ENCODE results near the gene MTHFSD. TPM values are rescaled to one million over a fixed set of nuclear protein-coding genes. Genes with fewer than 3 reads are reported as not detected.

MTHFSD gene
- polyA plus RNA-seq, 1 of the 3 experiments (the other 2 are of a cell fraction): 15.6 TPM

- Histone ChIP-seq H3F3A (replicated peaks; ENCODE audit: insufficient read depth) (no peaks in the 10 kb centered on the region), H3K4me1 (ENCODE audit: control insufficient read depth in 1 of 2, insufficient read depth in 2 of 2, low read depth in 1 of 2, low read length in 1 of 2) (no peaks in the 10 kb centered on the region), H3K79me2 (ENCODE audit: insufficient read depth) (no peaks in the 10 kb centered on the region), H3K9ac (no peak within 1 kb of the TSS), H4K20me1 (ENCODE audit: insufficient read depth) (0 out of 2 replicates have a peak, but pooled peaks cover 16% of the 10 kb centered on the region), H3K4me2 (peak within 1 kb of the TSS; percentile 74), H3K36me3 (replicated peaks in 1 of 2; ENCODE audit: control insufficient read depth in 1 of 2, insufficient read depth in 2 of 2, low read length in 1 of 2) (no peaks in the 10 kb centered on the region), H3K27me3 (ENCODE audit: insufficient read depth) (peaks cover 94% of the 10 kb centered on the region), H3K9me3 (no peaks in the 10 kb centered on the region), H2AFZ (ENCODE audit: low read depth) (no peak within 1 kb of the TSS), H3K4me3 (ENCODE audit: low read depth in 2 of 2, low read length in 1 of 2) (peak within 1 kb of the TSS; percentile 24 to 52; a peak in 3 of 4 replicates), H3K9me2 (no peaks in the 10 kb centered on the region), H3K27ac (ENCODE audit: low read depth in 2 of 2, low read length in 1 of 2) (no peak within 1 kb of the TSS)
- 2% methylated on average over 14 of the region's 89 CpGs for WGBS (ENCODE audit: low lambda C conversion rate)
- no peak for TF ChIP-seq SMC3 (IDR thresholded peaks at IDR 0.05; ENCODE audit: low read depth, low read length)
- POLR2A ChIA-PET: no interaction called here
- no peak for DNase-seq
- CTCF ChIA-PET: interaction anchor here (1.8 kb wide), 1 partner anchor 10 kb away, joined by 7 read pairs; no protein-coding TSS in a partner anchor
These were observed 44.4 kb downstream of the MTHFSD start, which contains the start of gene FOXF1 for GRCh38 chr16:86510465-86511261. Gene FOXF1 (plus strand): TSS chr16:86510527. CDS start chr16:86510570, 43 bp downstream.

GRCh38 chr16:86509759-86510464 lies 45.1 kb downstream of the MTHFSD start:
- 3% methylated on average over 19 of the region's 84 CpGs for WGBS (ENCODE audit: low lambda C conversion rate)
- Histone ChIP-seq H3K27ac (ENCODE audit: low read depth in 2 of 2, low read length in 1 of 2) (no peak overlapping the region), H3K36me3 (replicated peaks in 1 of 2; ENCODE audit: control insufficient read depth in 1 of 2, insufficient read depth in 2 of 2, low read length in 1 of 2) (no peaks in the 10 kb centered on the region), H3K79me2 (ENCODE audit: insufficient read depth) (no peaks in the 10 kb centered on the region), H3K9ac (no peak overlapping the region), H3K9me3 (no peaks in the 10 kb centered on the region), H2AFZ (ENCODE audit: low read depth) (no peak overlapping the region), H4K20me1 (ENCODE audit: insufficient read depth) (0 out of 2 replicates have a peak, but pooled peaks cover 14% of the 10 kb centered on the region), H3K4me3 (ENCODE audit: low read depth in 2 of 2, low read length in 1 of 2) (peak overlapping the region; percentile 24 to 52; a peak in 2 of 4 replicates), H3K27me3 (ENCODE audit: insufficient read depth) (peaks cover 93% of the 10 kb centered on the region), H3K9me2 (no peaks in the 10 kb centered on the region), H3K4me1 (ENCODE audit: control insufficient read depth in 1 of 2, insufficient read depth in 2 of 2, low read depth in 1 of 2, low read length in 1 of 2) (no peaks in the 10 kb centered on the region), H3F3A (replicated peaks; ENCODE audit: insufficient read depth) (no peaks in the 10 kb centered on the region), H3K4me2 (peak overlapping the region; percentile 74)
- no peak for DNase-seq
- TF ChIP-seq USF1 (IDR thresholded peaks at IDR 0.05; ENCODE audit: borderline replicate concordance, low read depth): no peak
- peak; percentile 63; the same call in 1 of the 2 replicates for TF ChIP-seq EZH2phosphoT487 (IDR thresholded peaks at IDR 0.05; ENCODE audit: borderline replicate concordance, low read depth)
- POLR2A ChIA-PET: no interaction called here
- CTCF ChIA-PET: interaction anchor here (1.8 kb wide), 1 partner anchor 10 kb away, joined by 7 read pairs; no protein-coding TSS in a partner anchor

- TF ChIP-seq NRF1 (IDR thresholded peaks at IDR 0.05; ENCODE audit: low read depth, low read length) (no peak), TAF1 (IDR thresholded peaks at IDR 0.05; ENCODE audit: borderline replicate concordance, low read depth, low read length) (no peak), SMC3 (IDR thresholded peaks at IDR 0.05; ENCODE audit: low read depth, low read length) (no peak), CHD2 (IDR thresholded peaks at IDR 0.05; ENCODE audit: low read length, partially characterized antibody) (no peak), POLR2AphosphoS5 (IDR thresholded peaks at IDR 0.05; ENCODE audit: low read depth, low read length) (no peak)
- ChIA-PET POLR2A (no interaction called here), CTCF (interaction anchor here (1.4 to 1.8 kb wide), 2 partner anchors 9 to 11 kb away, joined by 4 to 7 read pairs; no protein-coding TSS in a partner anchor)
- 4% methylated on average over 48 of the region's 79 CpGs for WGBS (ENCODE audit: low lambda C conversion rate)
- Histone ChIP-seq H3K27ac (ENCODE audit: low read depth in 2 of 2, low read length in 1 of 2) (no peak overlapping the region), H3K9me2 (no peaks in the 10 kb centered on the region), H4K20me1 (ENCODE audit: insufficient read depth) (0 out of 2 replicates have a peak, but pooled peaks cover 20% of the 10 kb centered on the region), H3F3A (replicated peaks; ENCODE audit: insufficient read depth) (no peaks in the 10 kb centered on the region), H3K79me2 (ENCODE audit: insufficient read depth) (no peaks in the 10 kb centered on the region), H3K36me3 (replicated peaks in 1 of 2; ENCODE audit: control insufficient read depth in 1 of 2, insufficient read depth in 2 of 2, low read length in 1 of 2) (no peaks in the 10 kb centered on the region), H3K27me3 (ENCODE audit: insufficient read depth) (peaks cover 93% of the 10 kb centered on the region), H3K9me3 (no peaks in the 10 kb centered on the region), H2AFZ (ENCODE audit: low read depth) (no peak overlapping the region), H3K4me2 (peak overlapping the region; percentile 74), H3K4me3 (ENCODE audit: low read depth in 2 of 2, low read length in 1 of 2) (peak overlapping the region; percentile 24 to 52; a peak in 3 of 4 replicates), H3K4me1 (ENCODE audit: control insufficient read depth in 1 of 2, insufficient read depth in 2 of 2, low read depth in 1 of 2, low read length in 1 of 2) (no peaks in the 10 kb centered on the region), H3K9ac (no peak overlapping the region)
- DNase-seq: no peak
These were observed 45.9 kb downstream of the MTHFSD start for GRCh38 chr16:86508947-86509758.
